Measurements from ENCODE around the gene RHOBTB3.

GRCh38 chr5:95708876-95709275 lies 22.3 kb upstream of the RHOBTB3 start:
- TF ChIP-seq, protein P1, sequence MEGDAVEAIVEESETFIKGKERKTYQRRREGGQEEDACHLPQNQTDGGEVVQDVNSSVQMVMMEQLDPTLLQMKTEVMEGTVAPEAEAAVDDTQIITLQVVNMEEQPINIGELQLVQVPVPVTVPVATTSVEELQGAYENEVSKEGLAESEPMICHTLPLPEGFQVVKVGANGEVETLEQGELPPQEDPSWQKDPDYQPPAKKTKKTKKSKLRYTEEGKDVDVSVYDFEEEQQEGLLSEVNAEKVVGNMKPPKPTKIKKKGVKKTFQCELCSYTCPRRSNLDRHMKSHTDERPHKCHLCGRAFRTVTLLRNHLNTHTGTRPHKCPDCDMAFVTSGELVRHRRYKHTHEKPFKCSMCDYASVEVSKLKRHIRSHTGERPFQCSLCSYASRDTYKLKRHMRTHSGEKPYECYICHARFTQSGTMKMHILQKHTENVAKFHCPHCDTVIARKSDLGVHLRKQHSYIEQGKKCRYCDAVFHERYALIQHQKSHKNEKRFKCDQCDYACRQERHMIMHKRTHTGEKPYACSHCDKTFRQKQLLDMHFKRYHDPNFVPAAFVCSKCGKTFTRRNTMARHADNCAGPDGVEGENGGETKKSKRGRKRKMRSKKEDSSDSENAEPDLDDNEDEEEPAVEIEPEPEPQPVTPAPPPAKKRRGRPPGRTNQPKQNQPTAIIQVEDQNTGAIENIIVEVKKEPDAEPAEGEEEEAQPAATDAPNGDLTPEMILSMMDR (IDR thresholded peaks at IDR 0.05), result no peak
- no peak for TF ChIP-seq POLR2A (IDR thresholded peaks at IDR 0.05)
